ENCODE data around the gene LCE1F.

Gene LCE1F

GRCh38 chr1:152774875-152775274 lies at the start of gene LCE1F:
TSS of gene LCE1F (plus strand) at chr1:152775140. CDS start at chr1:152776372, 1,232 bp downstream.
- no peak within 1 kb of the TSS for H3K4me3 ChIP-seq (ENCODE audit: low read depth, low read length)
- DNase-seq (ENCODE audit: low read depth), result no peak
- TF ChIP-seq CTCF (IDR thresholded peaks at IDR 0.05; ENCODE audit: low read depth, low read length, missing control alignments), result peak; percentile 25

GRCh38 chr1:152725261-152725660 lies 49.7 kb upstream of the LCE1F start:
- H3K4me3 ChIP-seq (ENCODE audit: low read depth, low read length), result no peak overlapping the region
- no peak for DNase-seq (ENCODE audit: low read depth)
- no peak for TF ChIP-seq CTCF (IDR thresholded peaks at IDR 0.05; ENCODE audit: low read depth, low read length, missing control alignments)

- no peak for DNase-seq (ENCODE audit: low read depth)
- no peak overlapping the region for H3K4me3 ChIP-seq (ENCODE audit: low read depth, low read length)
- no peak for TF ChIP-seq CTCF (IDR thresholded peaks at IDR 0.05; ENCODE audit: low read depth, low read length, missing control alignments)
Observed at GRCh38 chr1:152728986-152729385, 46.0 kb upstream of the LCE1F start.

GRCh38 chr1:152735648-152736047 lies 39.3 kb upstream of the LCE1F start:
- TF ChIP-seq CTCF (IDR thresholded peaks at IDR 0.05; ENCODE audit: low read depth, low read length, missing control alignments), result peak; percentile 36
- no peak for DNase-seq (ENCODE audit: low read depth)
- H3K4me3 ChIP-seq (ENCODE audit: low read depth, low read length), result no peak overlapping the region

- no peak overlapping the region for H3K4me3 ChIP-seq (ENCODE audit: low read depth, low read length)
- no peak for TF ChIP-seq CTCF (IDR thresholded peaks at IDR 0.05; ENCODE audit: low read depth, low read length, missing control alignments)
- DNase-seq (ENCODE audit: low read depth), result no peak
Observed at GRCh38 chr1:152737997-152738396, 36.9 kb upstream of the LCE1F start.

- DNase-seq (ENCODE audit: low read depth), result no peak
- H3K4me3 ChIP-seq (ENCODE audit: low read depth, low read length), result no peak overlapping the region
- no peak for TF ChIP-seq CTCF (IDR thresholded peaks at IDR 0.05; ENCODE audit: low read depth, low read length, missing control alignments)
Observed at GRCh38 chr1:152739841-152740240, 35.1 kb upstream of the LCE1F start.

- DNase-seq (ENCODE audit: low read depth), result no peak
- no peak overlapping the region for H3K4me3 ChIP-seq (ENCODE audit: low read depth, low read length)
- no peak for TF ChIP-seq CTCF (IDR thresholded peaks at IDR 0.05; ENCODE audit: low read depth, low read length, missing control alignments)
Observed at GRCh38 chr1:152741656-152742055, 33.3 kb upstream of the LCE1F start.

Data from GM12864 (cell line).